Breast epithelium (tissue), 4 donors: ENCODE data around the gene MANSC1. TPM values are rescaled to one million over a fixed set of nuclear protein-coding genes. Genes with fewer than 3 reads are reported as not detected.
A peak's percentile ranks its signal among the peaks of the same experiment; 100 is the strongest.

ENCODE experiments used
- DNase-seq, 2 donors: peaks; one replicate each; pipeline ENCODE4 v3.0.0-alpha.2; 2019; ENCODE audit warnings: low spot score in 2 of 2
- H3K27ac ChIP-seq, 2 donors: fragments of 200-600 bp; sonication (generic) in 1 of 2; one replicate each; pipeline ENCODE4 v1.5.1; 2016 to 2019; ENCODE audit warnings: mild to moderate bottlenecking in 1 of 2
- H3K27me3 ChIP-seq, 2 donors: fragments of 200-600 bp; sonication (generic) in 1 of 2; one replicate each; pipeline versions ENCODE4 v1.5.1 to v1.6.0; 2017 to 2019; ENCODE audit warnings: control low read depth in 1 of 2, mild to moderate bottlenecking in 1 of 2
- H3K36me3 ChIP-seq: fragments of 200-600 bp; one replicate; pipeline ENCODE4 v1.5.1; 2019
- H3K4me1 ChIP-seq, 2 donors: fragments of 200-600 bp; sonication (generic); one replicate each; pipeline ENCODE4 v1.5.1; 2016 to 2019; ENCODE audit warnings: control low read depth in 1 of 2
- H3K4me3 ChIP-seq, 3 donors: fragments of 200-600 bp; sonication (generic); 1 replicate in 2 of 3; 2 replicates in 1 of 3; pipeline ENCODE4 v1.5.1; 2016 to 2019; ENCODE audit warnings: mild to moderate bottlenecking in 3 of 3, moderate library complexity in 2 of 3
- H3K9me3 ChIP-seq, 2 donors: fragments of 200-600 bp; sonication (generic) in 1 of 2; one replicate each; pipeline ENCODE4 v1.5.1; 2016 to 2019; ENCODE audit warnings: control low read depth in 1 of 2
- POLR2A ChIP-seq: fragments of 450-650 bp; IDR thresholded peaks from one replicate; pipeline ENCODE4 v1.6.1; 2016; ENCODE audit warnings: antibody characterized with exemption, mild to moderate bottlenecking, moderate library complexity
- POLR2AphosphoS5 ChIP-seq, 3 donors: sonication (generic); formaldehyde crosslinking; IDR thresholded peaks; one replicate each; pipeline ENCODE4 v1.6.1; 2017; ENCODE audit warnings: antibody characterized with exemption in 3 of 3
- intact Hi-C: fragments of 100-400 bp; cut with DNase I; formaldehyde crosslinking; loops from one replicate; pipeline ENCODE4 v1.15.1; 2023; ENCODE audit warnings: low total_unique reads
- total RNA-seq, 3 donors: library from RNA; depleted of rRNA; stranded (reverse); fragments of >200 nt; gene quantifications; one replicate each; pipeline ENCODE4 v1.1.0, GENCODE V29; 2016
- TF ChIP-seq, protein P1 (sequence below), 3 donors: fragments of 450-650 bp; IDR thresholded peaks; one replicate each; pipeline ENCODE4 v1.5.1; 2016 to 2017; ENCODE audit warnings: antibody characterized with exemption in 3 of 3, mild to moderate bottlenecking in 3 of 3, moderate library complexity in 3 of 3

MANSC1 gene
- total RNA-seq, 3 donors from 2014 or later: 16.3 to 24.9 (median 18.7) TPM

DNA sequence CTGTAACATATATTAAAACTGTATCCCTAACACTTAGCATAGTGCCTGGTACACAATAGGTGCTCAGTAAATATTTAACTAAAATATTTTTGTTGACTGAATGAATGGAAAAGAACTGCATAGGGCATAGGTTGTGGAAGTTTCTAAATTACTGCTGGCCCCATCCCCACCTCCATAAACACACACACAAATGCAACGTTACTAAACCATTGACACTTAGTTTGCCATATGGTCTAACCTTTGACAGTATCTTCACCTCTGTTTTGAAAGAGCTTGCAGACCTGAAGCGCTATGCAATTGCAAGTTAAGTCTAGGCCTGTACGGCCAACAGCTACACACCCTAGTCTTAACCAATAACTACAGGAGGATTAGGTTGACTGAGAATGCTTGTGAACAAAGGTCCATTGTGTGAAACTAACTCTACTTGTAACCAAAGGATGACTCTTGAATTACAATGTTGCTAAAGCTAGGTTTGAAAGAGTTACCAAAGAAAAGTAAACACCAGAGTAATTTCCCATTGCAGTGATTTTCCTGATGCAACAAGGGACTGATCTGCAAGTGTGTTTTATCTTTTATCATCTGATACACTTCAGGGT lies 924 bp upstream of the MANSC1 start:
- intact Hi-C loops: no loop called here
- Histone ChIP-seq H3K27ac (peak overlapping the region; percentile 82 to 84), H3K27me3 (no peaks in the 10 kb centered on the region), H3K4me1 (peaks cover 0 to 7% of the 10 kb centered on the region in 2 donors), H3K4me3 (no peak overlapping the region), H3K9me3 (no peaks in the 10 kb centered on the region), H3K36me3 (no peaks in the 10 kb centered on the region)
- DNase-seq: no peak
- TF ChIP-seq, protein P1, sequence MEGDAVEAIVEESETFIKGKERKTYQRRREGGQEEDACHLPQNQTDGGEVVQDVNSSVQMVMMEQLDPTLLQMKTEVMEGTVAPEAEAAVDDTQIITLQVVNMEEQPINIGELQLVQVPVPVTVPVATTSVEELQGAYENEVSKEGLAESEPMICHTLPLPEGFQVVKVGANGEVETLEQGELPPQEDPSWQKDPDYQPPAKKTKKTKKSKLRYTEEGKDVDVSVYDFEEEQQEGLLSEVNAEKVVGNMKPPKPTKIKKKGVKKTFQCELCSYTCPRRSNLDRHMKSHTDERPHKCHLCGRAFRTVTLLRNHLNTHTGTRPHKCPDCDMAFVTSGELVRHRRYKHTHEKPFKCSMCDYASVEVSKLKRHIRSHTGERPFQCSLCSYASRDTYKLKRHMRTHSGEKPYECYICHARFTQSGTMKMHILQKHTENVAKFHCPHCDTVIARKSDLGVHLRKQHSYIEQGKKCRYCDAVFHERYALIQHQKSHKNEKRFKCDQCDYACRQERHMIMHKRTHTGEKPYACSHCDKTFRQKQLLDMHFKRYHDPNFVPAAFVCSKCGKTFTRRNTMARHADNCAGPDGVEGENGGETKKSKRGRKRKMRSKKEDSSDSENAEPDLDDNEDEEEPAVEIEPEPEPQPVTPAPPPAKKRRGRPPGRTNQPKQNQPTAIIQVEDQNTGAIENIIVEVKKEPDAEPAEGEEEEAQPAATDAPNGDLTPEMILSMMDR (IDR thresholded peaks at IDR 0.05): no peak
- TF ChIP-seq POLR2A (no peak), POLR2AphosphoS5 (IDR thresholded peaks at IDR 0.05) (no peak)

GRCh38 chr12:12338527-12339168 lies 11.4 kb downstream of the MANSC1 start:
- intact Hi-C loops: no loop called here

DNA sequence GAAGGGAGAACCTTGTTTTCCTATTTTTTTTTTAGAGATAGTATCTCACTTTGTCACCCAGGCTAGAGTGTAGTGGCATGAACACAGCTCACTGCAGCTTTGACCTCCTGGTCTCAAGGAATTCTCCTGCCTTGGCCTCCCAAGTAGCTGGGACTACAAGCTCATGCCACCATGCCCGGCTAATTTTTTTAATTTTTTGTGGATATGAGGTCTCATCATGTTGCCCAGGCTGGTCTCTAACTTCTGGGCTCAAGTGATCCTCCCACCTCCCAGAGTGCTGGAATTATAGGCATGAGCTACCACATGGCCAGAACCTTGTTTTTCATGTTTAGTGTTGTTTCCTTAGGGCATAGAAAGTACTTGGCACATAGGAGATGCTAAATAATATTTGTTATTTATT lies 13.5 kb downstream of the MANSC1 start:
- intact Hi-C loops: no loop called here
- no peaks in the 10 kb centered on the region for H3K9me3 ChIP-seq
- no peak overlapping the region for H3K4me3 ChIP-seq
- no peak for DNase-seq
- H3K27me3 ChIP-seq: no peaks in the 10 kb centered on the region
- H3K27ac ChIP-seq: peak overlapping the region in 1 of 2 donors; percentile 25
- no peaks in the 10 kb centered on the region for H3K4me1 ChIP-seq
- no peaks in the 10 kb centered on the region for H3K36me3 ChIP-seq
- TF ChIP-seq POLR2AphosphoS5 (IDR thresholded peaks at IDR 0.05) (no peak), POLR2A (no peak)
- TF ChIP-seq, protein P1 (IDR thresholded peaks at IDR 0.05): no peak

More at GRCh38 chr12:12338527-12339168, 11.4 kb downstream of the MANSC1 start:
- Histone ChIP-seq H3K27me3 (no peaks in the 10 kb centered on the region), H3K36me3 (no peaks in the 10 kb centered on the region), H3K27ac (peak overlapping the region; percentile 79 to 89), H3K4me1 (no peaks in the 10 kb centered on the region), H3K9me3 (no peaks in the 10 kb centered on the region), H3K4me3 (peak overlapping the region in 2 of 3 donors; percentile 17 to 48)
- DNase-seq: no peak
- TF ChIP-seq, protein P1 (IDR thresholded peaks at IDR 0.05): no peak
- TF ChIP-seq POLR2AphosphoS5 (IDR thresholded peaks at IDR 0.05): peak in 1 of 3 donors; percentile 16

DNA sequence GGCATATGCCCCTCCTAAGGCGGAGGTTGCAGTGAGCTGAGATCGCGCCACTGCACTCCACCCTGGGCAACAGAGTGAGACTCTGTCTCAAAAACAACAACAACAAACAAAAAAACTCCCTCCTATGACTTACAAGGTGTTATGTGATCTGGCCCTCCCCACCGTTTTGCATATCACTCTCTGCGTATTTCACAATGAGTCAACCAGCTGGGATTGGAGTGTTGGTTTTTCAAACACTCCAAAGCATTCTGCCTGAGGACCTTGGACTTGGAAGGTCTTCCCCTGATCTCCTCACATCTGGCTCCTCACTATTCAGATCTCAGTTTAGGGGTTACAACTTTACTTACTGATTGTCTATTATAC lies 14.0 kb downstream of the MANSC1 start:
- DNase-seq: no peak
- Histone ChIP-seq H3K4me1 (no peaks in the 10 kb centered on the region), H3K4me3 (no peak overlapping the region), H3K27me3 (no peaks in the 10 kb centered on the region), H3K27ac (no peak overlapping the region), H3K36me3 (no peaks in the 10 kb centered on the region), H3K9me3 (no peaks in the 10 kb centered on the region)
- TF ChIP-seq POLR2AphosphoS5 (IDR thresholded peaks at IDR 0.05): no peak
- TF ChIP-seq, protein P1 (IDR thresholded peaks at IDR 0.05): no peak
- no peak for TF ChIP-seq POLR2A
- intact Hi-C loops: no loop called here

GRCh38 chr12:12334367-12335040 lies 15.5 kb downstream of the MANSC1 start:
- intact Hi-C loops: no loop called here
- Histone ChIP-seq H3K4me1 (no peaks in the 10 kb centered on the region), H3K36me3 (no peaks in the 10 kb centered on the region), H3K27ac (no peak overlapping the region), H3K9me3 (no peaks in the 10 kb centered on the region), H3K27me3 (no peaks in the 10 kb centered on the region), H3K4me3 (no peak overlapping the region)
- DNase-seq: no peak
- TF ChIP-seq POLR2A: no peak
- TF ChIP-seq, protein P1 (IDR thresholded peaks at IDR 0.05): peak; percentile 57 to 69 (median 64)
- no peak for TF ChIP-seq POLR2AphosphoS5 (IDR thresholded peaks at IDR 0.05)
